PFSK-1 (cell line): Measurements from ENCODE around the gene DIP2C.

Experiments used
- FOXP2 ChIP-seq: optimal IDR thresholded peaks from 2 replicates; pipeline ENCODE3; 2011; ENCODE audit warnings: borderline replicate concordance, control low read depth, inconsistent platforms; ENCODE audit not compliant: insufficient read depth; ENCODE audit errors: extremely low read length, extremely low read depth
- POLR2AphosphoS5 ChIP-seq: IDR thresholded peaks from 2 replicates; pipeline ENCODE4 v1.6.1; 2012; ENCODE audit warnings: low read depth, mild to moderate bottlenecking, control low read depth, low read length, moderate library complexity
- REST ChIP-seq, 2 experiments: IDR thresholded peaks; 2 replicates each; pipeline versions ENCODE4 v1.6.1 to v1.8.0; 2011 to 2012; ENCODE audit warnings: low read depth in 2 of 2, low read length in 2 of 2, control low read depth in 1 of 2, inconsistent platforms in 1 of 2, mild to moderate bottlenecking in 1 of 2, moderate library complexity in 1 of 2; ENCODE audit not compliant: insufficient read depth in 1 of 2
- SIN3A ChIP-seq: IDR thresholded peaks from 2 replicates; pipeline ENCODE4 v1.6.1; 2012; ENCODE audit warnings: mild to moderate bottlenecking, low read length, moderate library complexity, borderline replicate concordance; ENCODE audit not compliant: insufficient read depth
- TAF1 ChIP-seq: IDR thresholded peaks from 2 replicates; pipeline ENCODE4 v1.6.1; 2012; ENCODE audit warnings: low read length, control low read depth, borderline replicate concordance; ENCODE audit not compliant: insufficient read depth

The DIP2C gene

DNA sequence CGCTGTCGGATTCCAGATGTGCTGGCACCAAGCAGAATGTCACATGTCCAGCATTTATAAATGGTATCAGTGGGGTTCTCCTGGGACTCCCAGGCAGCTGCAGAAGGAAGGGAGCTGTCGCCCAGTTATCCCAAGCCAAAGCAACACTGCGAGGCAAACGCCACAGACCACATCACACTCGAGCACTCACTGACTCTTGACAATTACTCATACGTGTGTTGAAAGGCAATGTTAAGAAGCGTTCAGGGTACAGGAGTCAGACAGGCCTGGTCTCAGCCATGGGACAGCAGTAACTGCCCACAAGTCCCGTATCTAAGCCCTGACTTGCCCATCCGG, 113.4 kb downstream of the DIP2C start:
- TF ChIP-seq SIN3A, result no peak
- no peak for TF ChIP-seq POLR2AphosphoS5
- TF ChIP-seq FOXP2, result no peak
- TF ChIP-seq TAF1, result no peak
- no peak for TF ChIP-seq REST (IDR thresholded peaks at IDR 0.05; ENCODE audit: insufficient read depth in 1 of 2, low read depth in 2 of 2, low read length in 2 of 2)

DNA sequence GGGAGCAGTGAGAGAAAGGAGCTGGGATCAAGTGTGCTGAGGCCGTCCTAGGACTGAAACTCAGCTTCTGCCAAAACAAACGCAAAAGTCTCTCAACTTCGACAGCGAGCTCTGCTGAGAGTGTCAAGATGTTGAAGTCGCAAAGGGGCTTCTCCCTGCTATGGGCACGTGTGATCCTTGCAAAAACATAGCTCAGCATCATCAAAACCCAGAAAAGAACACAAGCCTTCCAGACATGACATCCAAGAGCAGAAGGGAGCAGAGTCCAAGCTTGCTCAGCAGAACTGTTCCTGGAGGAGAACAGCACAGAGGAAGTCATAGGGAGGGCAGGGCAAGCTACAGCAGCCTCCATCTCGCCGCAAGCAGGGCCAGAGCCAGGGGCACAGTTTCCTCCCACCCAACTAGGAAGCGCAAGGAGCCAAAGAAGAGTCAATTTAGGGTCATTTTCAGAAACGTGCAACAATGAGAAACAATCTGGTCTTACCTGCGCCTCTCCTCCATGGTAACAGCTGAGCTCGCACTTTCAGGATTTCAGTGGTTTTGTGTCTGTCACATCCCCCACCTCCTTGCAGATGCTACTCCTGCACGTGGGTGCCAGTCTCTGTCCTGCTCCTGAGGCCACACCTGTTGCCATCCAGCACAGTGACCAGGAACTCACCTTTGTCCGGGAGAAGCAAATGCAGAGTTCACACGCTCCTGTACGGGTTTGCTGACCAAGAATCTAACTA, 113.9 kb downstream of the DIP2C start:
- TF ChIP-seq REST (IDR thresholded peaks at IDR 0.05; ENCODE audit: insufficient read depth in 1 of 2, low read depth in 2 of 2, low read length in 2 of 2), result no peak
- TF ChIP-seq FOXP2, result no peak
- TF ChIP-seq TAF1, result no peak
- no peak for TF ChIP-seq POLR2AphosphoS5
- no peak for TF ChIP-seq SIN3A

GRCh38 chr10:572696-573095, 116.8 kb downstream of the DIP2C start:
- no peak for TF ChIP-seq REST (IDR thresholded peaks at IDR 0.05; ENCODE audit: insufficient read depth in 1 of 2, low read depth in 2 of 2, low read length in 2 of 2)
- no peak for TF ChIP-seq TAF1
- TF ChIP-seq FOXP2, result no peak
- no peak for TF ChIP-seq SIN3A
- TF ChIP-seq POLR2AphosphoS5, result no peak

DNA sequence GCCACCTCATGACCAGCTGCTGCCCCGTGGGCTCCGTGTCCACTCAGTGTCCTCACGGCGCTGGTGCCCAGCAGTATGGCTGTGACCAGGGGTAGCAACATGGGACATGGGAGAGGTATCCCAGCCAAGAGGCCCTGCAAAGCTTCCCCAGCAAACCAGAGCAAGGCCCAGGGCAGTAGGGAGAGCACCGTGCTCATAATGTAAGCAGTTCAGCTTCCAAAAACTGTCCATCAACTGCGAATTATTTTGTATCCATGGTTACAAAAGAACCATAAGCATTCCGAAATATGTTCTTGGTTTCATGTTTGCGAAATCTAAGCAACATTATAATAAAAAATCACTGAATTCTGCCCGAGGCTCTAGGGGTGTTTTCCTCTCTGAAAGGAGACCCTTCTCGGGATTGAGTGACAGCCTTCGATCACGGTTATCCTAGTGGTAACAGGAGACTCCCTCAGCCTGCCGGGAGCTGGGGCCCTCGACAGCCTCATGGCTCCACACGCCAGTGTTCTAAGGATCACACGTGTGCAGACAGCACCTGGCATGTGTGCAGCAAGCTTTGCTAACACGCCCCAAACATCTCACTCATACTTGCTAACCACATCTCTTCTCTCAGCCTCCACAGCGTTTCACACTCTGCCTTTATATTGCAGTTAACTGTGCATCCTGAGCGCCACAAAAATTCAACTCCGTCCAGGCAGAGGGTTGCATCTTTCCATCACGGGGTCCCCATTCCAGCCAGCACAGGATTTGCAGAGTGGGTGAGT, 117.6 kb downstream of the DIP2C start:
- no peak for TF ChIP-seq REST (IDR thresholded peaks at IDR 0.05; ENCODE audit: insufficient read depth in 1 of 2, low read depth in 2 of 2, low read length in 2 of 2)
- TF ChIP-seq TAF1, result no peak
- no peak for TF ChIP-seq FOXP2
- TF ChIP-seq SIN3A, result no peak
- TF ChIP-seq POLR2AphosphoS5, result no peak
